A673 (cell line): Measurements from ENCODE around the gene CHRNE.

Experiments used
- EZH2 ChIP-seq: fragments of 200-600 bp; sonication (generic); IDR thresholded peaks from 2 replicates; pipeline ENCODE4 v1.6.1; 2017; ENCODE audit warnings: borderline replicate concordance, low read depth, mild to moderate bottlenecking, mixed read lengths, antibody characterized with exemption, low read length; ENCODE audit not compliant: poor library complexity, severe bottlenecking
- TF ChIP-seq, protein P1 (sequence below): fragments of 300-800, 200-600 bp; sonication (generic); conservative IDR thresholded peaks from 2 replicates; pipeline ENCODE4 v1.5.1; 2017; ENCODE audit warnings: low read depth, mild to moderate bottlenecking, antibody characterized with exemption, low read length, moderate library complexity, mixed read lengths

DNA sequence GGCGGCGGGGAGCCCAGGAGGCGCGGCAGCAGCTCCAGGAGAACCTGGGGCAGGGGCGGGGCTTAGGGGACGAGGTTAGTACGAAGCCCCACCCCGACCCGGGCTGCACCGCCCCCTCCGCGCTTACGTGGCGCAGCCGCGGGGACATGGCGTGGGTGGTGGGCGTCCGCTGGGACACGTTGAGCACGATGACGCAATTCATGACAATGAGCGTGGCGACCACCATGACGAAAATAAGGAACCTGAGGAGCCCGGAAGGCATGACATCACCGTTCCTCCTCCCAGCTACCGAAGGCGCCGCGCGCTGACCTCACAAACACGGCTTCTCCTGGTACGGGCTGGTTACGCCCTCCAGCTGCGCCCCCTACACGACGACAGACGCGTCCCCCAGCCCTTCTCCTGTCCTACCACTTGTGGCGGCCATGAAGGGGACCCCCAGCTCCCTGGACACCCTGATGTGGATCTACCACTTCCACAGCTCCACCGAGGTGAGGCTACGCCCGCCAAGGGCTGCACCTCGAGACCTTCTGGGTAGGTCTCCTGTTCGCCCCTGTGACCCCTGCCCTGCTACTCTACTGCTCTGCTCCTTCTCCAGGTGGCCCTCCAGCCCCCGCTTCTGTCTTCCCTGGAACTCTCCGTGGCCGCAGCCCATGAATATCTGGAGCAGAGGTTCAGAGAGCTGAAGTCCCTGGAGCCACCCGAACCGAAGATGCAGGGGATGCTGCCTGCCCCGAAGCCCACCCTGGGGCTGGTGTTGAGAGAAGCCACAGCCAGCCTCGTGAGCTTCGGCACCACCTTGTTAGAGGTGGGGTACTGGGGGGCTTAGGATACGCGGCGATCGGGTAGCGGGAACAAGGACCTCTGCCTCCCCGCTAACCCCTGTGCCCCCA, 3.3 kb downstream of the CHRNE start, which contains the start of gene C17orf107:
- TF ChIP-seq, protein P1, sequence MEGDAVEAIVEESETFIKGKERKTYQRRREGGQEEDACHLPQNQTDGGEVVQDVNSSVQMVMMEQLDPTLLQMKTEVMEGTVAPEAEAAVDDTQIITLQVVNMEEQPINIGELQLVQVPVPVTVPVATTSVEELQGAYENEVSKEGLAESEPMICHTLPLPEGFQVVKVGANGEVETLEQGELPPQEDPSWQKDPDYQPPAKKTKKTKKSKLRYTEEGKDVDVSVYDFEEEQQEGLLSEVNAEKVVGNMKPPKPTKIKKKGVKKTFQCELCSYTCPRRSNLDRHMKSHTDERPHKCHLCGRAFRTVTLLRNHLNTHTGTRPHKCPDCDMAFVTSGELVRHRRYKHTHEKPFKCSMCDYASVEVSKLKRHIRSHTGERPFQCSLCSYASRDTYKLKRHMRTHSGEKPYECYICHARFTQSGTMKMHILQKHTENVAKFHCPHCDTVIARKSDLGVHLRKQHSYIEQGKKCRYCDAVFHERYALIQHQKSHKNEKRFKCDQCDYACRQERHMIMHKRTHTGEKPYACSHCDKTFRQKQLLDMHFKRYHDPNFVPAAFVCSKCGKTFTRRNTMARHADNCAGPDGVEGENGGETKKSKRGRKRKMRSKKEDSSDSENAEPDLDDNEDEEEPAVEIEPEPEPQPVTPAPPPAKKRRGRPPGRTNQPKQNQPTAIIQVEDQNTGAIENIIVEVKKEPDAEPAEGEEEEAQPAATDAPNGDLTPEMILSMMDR: no peak
- no peak for TF ChIP-seq EZH2
